HEK293 (cell line): ENCODE results near the gene NR3C1.
A peak's percentile ranks its signal among the peaks of the same experiment; 100 is the strongest.

Source experiments
- CTCF ChIA-PET: fragments of 350-600 bp; formaldehyde crosslinking; extraction: SDS; loops from one replicate; lab custom pipeline; 2021; ENCODE audit warnings: antibody characterized with exemption; lab: Yijun Ruan, JAX
- POLR2A ChIA-PET: fragments of 300-600 bp; formaldehyde crosslinking; extraction: SDS; loops from one replicate; lab custom pipeline; 2020; ENCODE audit warnings: antibody characterized with exemption, inconsistent platforms; lab: Yijun Ruan, JAX
- H3K27ac ChIP-seq: fragments of 200-500 bp; sonication (Bioruptor generic); 2 replicates; pipeline ENCODE4 v1.5.1; 2014; ENCODE audit warnings: low read depth, low read length, control low read depth, inconsistent platforms; ENCODE audit errors: extremely low read depth
- H3K36me3 ChIP-seq, 2 experiments: fragments of 200-500 bp in 1 of 2; sonication (Bioruptor generic) in 1 of 2; 1 replicate in 1 of 2; 2 replicates in 1 of 2; pipeline ENCODE4 v1.5.1; 2014 to 2017; ENCODE audit warnings: inconsistent platforms in 2 of 2, low read length in 2 of 2; ENCODE audit not compliant: control insufficient read depth in 2 of 2, insufficient read depth in 1 of 2
- H3K4me1 ChIP-seq: fragments of 200-500 bp; sonication (Bioruptor generic); 2 replicates; pipeline ENCODE4 v1.5.1; 2014; ENCODE audit warnings: mild to moderate bottlenecking, low read length, inconsistent platforms; ENCODE audit not compliant: control insufficient read depth, insufficient read depth
- H3K4me3 ChIP-seq: 2 replicates; pipeline ENCODE4 v1.5.1; 2011; ENCODE audit warnings: low read depth, mild to moderate bottlenecking, control low read depth, low read length, moderate library complexity
- H3K9me3 ChIP-seq: fragments of 200-500 bp; sonication (Bioruptor generic); 2 replicates; pipeline ENCODE4 v1.5.1; 2014; ENCODE audit warnings: low read depth, low read length, inconsistent platforms; ENCODE audit not compliant: control insufficient read depth, insufficient read depth
- BCL11A ChIP-seq: fragments of 450-650 bp; formaldehyde crosslinking; IDR thresholded peaks from 2 replicates; pipeline ENCODE4 v1.5.1; 2016; ENCODE audit warnings: low read depth, missing biosample characterization, missing genetic modification characterization
- BCL6B ChIP-seq: fragments of 450-650 bp; formaldehyde crosslinking; IDR thresholded peaks from 2 replicates; pipeline ENCODE4 v1.5.1; 2017; ENCODE audit warnings: missing biosample characterization, missing genetic modification characterization
- FEZF1 ChIP-seq: fragments of 450-650 bp; formaldehyde crosslinking; IDR thresholded peaks from 2 replicates; pipeline ENCODE4 v1.5.1; 2016; ENCODE audit warnings: missing biosample characterization, missing genetic modification characterization
- GFI1B ChIP-seq: fragments of 450-650 bp; formaldehyde crosslinking; IDR thresholded peaks from 2 replicates; pipeline ENCODE4 v1.5.1; 2016; ENCODE audit warnings: missing biosample characterization, missing genetic modification characterization
- KLF7 ChIP-seq: fragments of 450-650 bp; formaldehyde crosslinking; IDR thresholded peaks from 2 replicates; pipeline ENCODE4 v1.5.1; 2016; ENCODE audit warnings: missing biosample characterization, missing genetic modification characterization, borderline replicate concordance
- PBX3 ChIP-seq: sonication (generic); formaldehyde crosslinking; IDR thresholded peaks from 2 replicates; pipeline ENCODE4 v1.8.1; 2022; ENCODE audit warnings: mild to moderate bottlenecking, moderate library complexity, missing genetic modification reagents
- SP2 ChIP-seq: fragments of 450-650 bp; formaldehyde crosslinking; IDR thresholded peaks from 2 replicates; pipeline ENCODE4 v1.5.1; 2016; ENCODE audit warnings: missing biosample characterization, missing genetic modification characterization
- TSHZ1 ChIP-seq: fragments of 450-650 bp; formaldehyde crosslinking; IDR thresholded peaks from 2 replicates; pipeline ENCODE4 v1.5.1; 2016; ENCODE audit warnings: missing biosample characterization, missing genetic modification characterization, borderline replicate concordance
- ZBTB21 ChIP-seq: fragments of 450-650 bp; formaldehyde crosslinking; IDR thresholded peaks from 2 replicates; pipeline ENCODE4 v1.5.1; 2017; ENCODE audit warnings: missing biosample characterization, missing genetic modification characterization
- ZBTB44 ChIP-seq: fragments of 450-650 bp; IDR thresholded peaks from 2 replicates; pipeline ENCODE4 v1.5.1; 2018; ENCODE audit warnings: missing biosample characterization, mild to moderate bottlenecking, missing genetic modification characterization
- ZFHX2 ChIP-seq: fragments of 450-650 bp; formaldehyde crosslinking; conservative IDR thresholded peaks from 2 replicates; pipeline ENCODE4 v1.5.1; 2016; ENCODE audit warnings: missing biosample characterization, missing genetic modification characterization
- ZNF10 ChIP-seq: fragments of 450-650 bp; formaldehyde crosslinking; IDR thresholded peaks from 2 replicates; pipeline ENCODE4 v1.5.1; 2017; ENCODE audit warnings: missing biosample characterization, missing genetic modification characterization
- ZNF169 ChIP-seq: fragments of 450-650 bp; formaldehyde crosslinking; IDR thresholded peaks from 2 replicates; pipeline ENCODE4 v1.5.1; 2016; ENCODE audit warnings: missing biosample characterization, missing genetic modification characterization
- ZNF362 ChIP-seq: fragments of 450-650 bp; formaldehyde crosslinking; IDR thresholded peaks from 2 replicates; pipeline ENCODE4 v1.5.1; 2016; ENCODE audit warnings: missing biosample characterization, missing genetic modification characterization
- ZNF549 ChIP-seq: fragments of 450-650 bp; IDR thresholded peaks from 2 replicates; pipeline ENCODE4 v1.5.1; 2018; ENCODE audit warnings: missing biosample characterization, missing genetic modification characterization, mild to moderate bottlenecking, inconsistent platforms, moderate library complexity
- ZNF561 ChIP-seq: fragments of 450-650 bp; IDR thresholded peaks from 2 replicates; pipeline ENCODE4 v1.5.1; 2018; ENCODE audit warnings: missing biosample characterization, missing genetic modification characterization, borderline replicate concordance
- ZNF623 ChIP-seq: fragments of 450-650 bp; formaldehyde crosslinking; IDR thresholded peaks from 2 replicates; pipeline ENCODE4 v1.5.1; 2016; ENCODE audit warnings: missing biosample characterization, missing genetic modification characterization
- ZNF660 ChIP-seq: fragments of 450-650 bp; IDR thresholded peaks from 2 replicates; pipeline ENCODE4 v1.5.1; 2018; ENCODE audit warnings: missing biosample characterization, mild to moderate bottlenecking, missing genetic modification characterization
- ZNF768 ChIP-seq: fragments of 450-650 bp; formaldehyde crosslinking; IDR thresholded peaks from 2 replicates; pipeline ENCODE4 v1.5.1; 2018; ENCODE audit warnings: missing biosample characterization, mild to moderate bottlenecking, missing genetic modification characterization
- ZSCAN18 ChIP-seq: fragments of 450-650 bp; formaldehyde crosslinking; IDR thresholded peaks from 2 replicates; pipeline ENCODE4 v1.5.1; 2016; ENCODE audit warnings: missing biosample characterization, missing genetic modification characterization
- ZSCAN5A ChIP-seq: fragments of 450-650 bp; formaldehyde crosslinking; IDR thresholded peaks from 2 replicates; pipeline ENCODE4 v1.5.1; 2016; ENCODE audit warnings: missing biosample characterization, missing genetic modification characterization

The NR3C1 gene

GRCh38 chr5:143405063-143405848, 1.8 kb upstream of the NR3C1 start (continued):
- no peak for TF ChIP-seq TSHZ1 (tag by site-specific recombination)
- no peak for TF ChIP-seq GFI1B (tag by site-specific recombination)
- TF ChIP-seq KLF7 (tag by site-specific recombination) = peak; percentile 44
- TF ChIP-seq ZNF362 (tag by site-specific recombination) = no peak
- peak; percentile 55; the same call in 1 of the 2 replicates for TF ChIP-seq ZSCAN5A (tag by site-specific recombination)
- no peak for TF ChIP-seq ZNF768 (tag by site-specific recombination)
- no peak for TF ChIP-seq ZNF169 (tag by site-specific recombination)
- no peak for TF ChIP-seq FEZF1 (tag by site-specific recombination)
- TF ChIP-seq BCL11A = peak; percentile 11; the same call in 1 of the 2 replicates
- peak; percentile 40; the same call in 1 of the 2 replicates for TF ChIP-seq ZNF660 (tag by site-specific recombination)

GRCh38 chr5:143404416-143405062, 1.1 kb upstream of the NR3C1 start:
- POLR2A ChIA-PET = interaction anchor here (0.5 to 2.1 kb wide), 18 partner anchors 9 to 785 kb away, joined by 3 to 15 read pairs (median 4); partner anchors contain the start of genes KCTD16 and YIPF5
- Histone ChIP-seq H3K9me3 (no peaks in the 10 kb centered on the region), H3K36me3 (peaks cover 0 to 9% of the 10 kb centered on the region in 2 experiments; a peak in 1 of 3 replicates), H3K4me1 (0 out of 2 replicates have a peak, but pooled peaks cover 5% of the 10 kb centered on the region), H3K27ac (peak overlapping the region; percentile 99), H3K4me3 (peak overlapping the region; percentile 95)
- CTCF ChIA-PET = interaction anchor here (0.6 to 1.4 kb wide), 13 partner anchors 11 to 483 kb away, joined by 3 to 5 read pairs (median 3); no protein-coding TSS in a partner anchor
- TF ChIP-seq ZBTB44 = peak; percentile 33; the same call in 1 of the 2 replicates
- TF ChIP-seq ZFHX2 = no peak
- peak; percentile 21; the same call in 1 of the 2 replicates for TF ChIP-seq ZNF561 (tag by site-specific recombination)
- no peak for TF ChIP-seq ZNF623 (tag by site-specific recombination)
- no peak; the same call in 1 of the 2 replicates for TF ChIP-seq PBX3 (CRISPR knock-in tag)
- TF ChIP-seq ZNF549 (tag by site-specific recombination) = no peak
- no peak for TF ChIP-seq ZBTB21 (tag by site-specific recombination)
- no peak for TF ChIP-seq ZSCAN18
- TF ChIP-seq SP2 (tag by site-specific recombination) = no peak
- no peak for TF ChIP-seq BCL6B (tag by site-specific recombination)
- 0 out of 2 replicates have a peak, but pooled peaks have one; percentile 9 for TF ChIP-seq ZNF10 (tag by site-specific recombination)
